Occipital lobe (tissue), 2 donors: Measurements from ENCODE around the gene ZDHHC14. TPM values are rescaled to one million over a fixed set of nuclear protein-coding genes. Genes with fewer than 3 reads are reported as not detected.
"Not testable (repeated sequence)": the region's sequence is repeated elsewhere in the genome, so short reads cannot be mapped to it uniquely, and the experiment has no call there.

Experiments used
- DNase-seq: peaks from one replicate; lab custom pipeline; 2025; lab: John Stamatoyannopoulos, UW
- total RNA-seq: library from RNA; depleted of rRNA; stranded (reverse); fragments of >200 nt; gene quantifications from one replicate; pipeline ENCODE4 v1.2.3, GENCODE V29; 2014

ZDHHC14 gene
- total RNA-seq, 1 donor from 2014 or later, result 14.3 TPM

GRCh38 chr6:157551041-157551832 is 170.2 kb downstream of the ZDHHC14 start:
- DNase-seq, result no peak

GRCh38 chr6:157552081-157552747 is 171.2 kb downstream of the ZDHHC14 start:
- DNase-seq, result no peak

- no peak for DNase-seq
These were observed 172.0 kb downstream of the ZDHHC14 start for GRCh38 chr6:157552820-157553485.

- no peak for DNase-seq
These were observed 173.8 kb downstream of the ZDHHC14 start for GRCh38 chr6:157554747-157555146.

DNA sequence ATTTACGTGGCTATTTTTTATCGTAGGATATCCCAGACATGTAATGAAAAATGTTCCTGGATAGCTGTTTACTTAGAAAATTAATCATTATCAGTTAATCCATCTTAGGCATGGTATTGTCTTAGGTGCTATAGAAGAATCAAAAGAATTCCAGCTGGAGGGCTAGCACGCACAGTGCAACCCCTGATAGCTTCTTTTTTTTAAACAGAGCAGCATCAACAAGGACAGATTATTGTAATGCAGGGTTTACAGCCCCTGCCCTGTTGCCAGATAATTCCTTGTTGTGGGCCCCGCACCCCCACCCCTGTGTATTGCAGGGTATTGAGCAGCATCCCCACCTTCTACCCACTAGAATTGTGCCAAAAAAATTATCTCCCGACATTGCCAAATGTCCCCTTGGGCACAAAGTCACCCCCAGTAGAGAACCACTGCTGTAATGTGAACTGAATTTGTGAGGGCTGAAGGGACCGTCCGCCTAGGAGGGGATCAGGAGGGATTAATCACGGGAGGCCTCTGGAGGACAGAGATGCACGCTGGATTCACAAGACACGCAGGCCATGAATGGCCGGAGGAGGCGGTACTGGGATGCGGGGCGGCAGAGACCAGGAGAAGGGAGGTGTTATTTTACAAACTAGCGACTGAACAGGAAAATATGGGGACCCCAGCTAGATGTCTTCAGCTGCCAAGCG is 174.6 kb downstream of the ZDHHC14 start:
- no peak for DNase-seq

DNA sequence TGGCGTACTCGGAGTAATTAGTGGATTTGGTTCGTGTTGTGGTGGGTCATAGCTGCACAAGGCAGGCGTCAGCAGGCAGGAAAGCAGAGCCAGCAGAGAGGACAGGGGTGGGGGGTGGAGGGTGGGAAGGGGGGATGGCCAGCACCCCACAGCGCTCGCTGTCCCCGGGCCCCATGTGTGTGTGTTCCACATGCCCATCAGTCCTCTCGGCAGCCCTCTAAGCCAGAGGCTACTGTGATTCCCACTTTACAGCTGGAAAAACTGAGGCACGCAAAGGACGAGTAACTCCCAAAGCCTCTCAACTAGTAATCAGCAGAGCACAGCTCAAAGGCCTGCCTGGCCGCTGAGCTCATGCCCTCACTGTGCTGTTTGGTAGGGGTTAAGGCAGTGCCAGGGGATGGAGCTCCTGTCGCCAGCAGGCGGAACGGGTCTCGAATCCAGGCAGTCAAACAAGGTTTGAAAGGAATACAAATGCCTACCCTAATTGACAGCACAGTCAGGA is 175.2 kb downstream of the ZDHHC14 start:
- no peak for DNase-seq

DNA sequence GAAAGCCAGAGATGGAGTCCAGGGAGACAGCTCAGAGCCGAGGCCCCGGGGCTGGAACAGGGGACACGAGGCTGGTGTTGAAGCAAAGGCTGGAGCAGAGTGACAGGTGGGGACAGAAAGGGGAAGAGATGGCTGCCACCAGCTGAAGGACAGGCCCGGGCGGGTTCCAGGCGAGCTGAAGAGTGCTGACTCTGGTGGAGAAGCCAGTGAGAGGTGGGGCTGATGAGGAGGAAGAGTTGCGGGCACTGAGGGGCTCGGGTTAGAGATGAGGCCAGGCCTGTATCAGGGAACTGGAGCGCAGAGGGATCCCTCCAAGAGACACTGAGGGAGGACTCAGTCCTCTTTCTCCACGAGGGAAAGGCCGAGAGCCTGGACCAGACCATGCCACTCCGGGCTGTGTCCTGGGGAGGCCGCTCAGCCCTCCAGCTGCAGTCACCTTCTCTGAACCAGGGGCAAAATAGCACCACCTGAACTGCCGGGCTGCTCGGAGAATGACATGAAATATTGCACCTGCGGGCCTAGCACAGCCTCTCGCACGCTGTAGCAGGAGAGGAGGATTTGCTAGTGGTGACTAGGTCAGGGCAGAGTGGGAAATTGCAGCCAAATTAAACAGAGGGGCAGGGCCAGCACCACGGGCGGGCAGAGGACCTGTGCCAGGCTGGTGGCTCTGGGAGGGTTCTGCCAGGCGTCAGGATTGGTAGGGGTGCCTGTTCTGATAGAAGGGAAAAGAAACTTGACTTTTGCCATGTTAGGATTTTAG is 175.9 kb downstream of the ZDHHC14 start:
- DNase-seq, result no peak

DNA sequence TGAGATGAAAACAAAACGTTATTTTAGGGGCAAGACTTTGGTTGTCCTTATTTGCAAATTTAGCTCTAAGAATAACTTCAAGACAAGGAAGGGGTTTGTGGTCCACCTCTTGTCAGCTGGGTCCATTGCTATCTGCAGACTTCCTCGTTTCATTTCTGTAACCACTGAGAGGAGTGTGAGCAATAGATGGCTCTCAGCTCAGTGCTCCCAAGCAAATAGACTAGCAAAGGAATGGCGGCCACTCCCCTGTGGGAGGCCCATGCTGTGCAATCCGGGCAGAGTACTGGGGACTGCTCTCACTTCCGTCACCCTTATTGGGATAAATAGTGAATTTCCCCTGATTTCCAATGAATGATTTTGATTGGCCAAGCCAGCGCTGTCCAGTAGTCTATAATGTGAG is 176.6 kb downstream of the ZDHHC14 start:
- DNase-seq, result no peak

DNA sequence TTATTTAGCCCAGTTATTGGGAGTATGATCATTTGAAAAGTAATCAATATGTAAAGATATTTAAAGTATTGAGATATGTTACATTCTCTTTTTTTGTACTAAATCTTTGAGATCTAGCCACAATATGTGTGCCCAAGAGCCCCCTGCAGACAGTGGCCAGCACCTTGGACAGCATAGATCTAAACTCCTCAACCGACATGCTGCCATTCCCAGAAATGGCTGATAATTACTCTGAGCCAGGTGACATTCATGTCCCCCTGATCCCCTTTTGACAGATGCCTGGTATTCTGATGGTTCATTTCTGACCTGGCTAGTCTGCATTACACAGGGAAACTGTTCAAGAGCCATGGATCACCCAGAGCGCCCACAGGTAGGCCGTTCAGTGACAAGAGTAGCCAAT is 177.1 kb downstream of the ZDHHC14 start:
- DNase-seq, result no peak

DNA sequence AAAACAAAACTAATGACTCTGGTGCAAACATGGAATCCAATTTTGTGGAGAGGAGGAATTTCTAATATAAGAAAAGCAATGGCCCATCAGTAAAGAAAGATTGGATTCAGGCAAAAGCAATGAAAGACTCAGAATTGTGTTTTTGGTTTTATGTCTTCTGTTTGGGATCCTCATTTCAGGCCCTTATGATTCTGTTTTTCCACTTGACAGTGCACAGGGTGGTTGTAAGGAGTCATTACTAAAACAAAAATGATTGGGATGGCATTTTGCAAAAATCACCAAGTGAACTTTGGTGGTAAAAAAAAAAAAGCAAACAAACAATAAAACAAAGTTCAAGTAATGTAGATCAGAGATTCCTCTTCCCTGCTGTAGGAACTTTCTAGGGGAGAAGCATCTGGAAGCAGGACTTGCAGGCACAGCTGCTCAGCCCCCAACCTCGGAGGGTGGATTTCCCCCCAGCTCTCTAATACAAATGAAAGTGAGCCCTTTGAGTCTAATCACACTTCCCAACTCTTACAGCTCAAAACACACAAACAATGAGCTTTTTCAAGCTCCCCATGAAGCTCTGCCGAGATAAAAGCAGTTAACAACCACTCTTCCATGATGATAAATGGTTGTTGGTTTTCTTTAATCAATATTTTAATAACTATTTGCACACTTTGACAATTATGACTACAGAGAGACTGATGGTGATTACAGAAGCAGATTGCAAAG is 177.7 kb downstream of the ZDHHC14 start:
- no peak for DNase-seq

GRCh38 chr6:157559201-157559756 is 178.3 kb downstream of the ZDHHC14 start:
- DNase-seq, result no peak

GRCh38 chr6:157560063-157560462 is 179.1 kb downstream of the ZDHHC14 start:
- DNase-seq, result not testable (repeated sequence)

DNA sequence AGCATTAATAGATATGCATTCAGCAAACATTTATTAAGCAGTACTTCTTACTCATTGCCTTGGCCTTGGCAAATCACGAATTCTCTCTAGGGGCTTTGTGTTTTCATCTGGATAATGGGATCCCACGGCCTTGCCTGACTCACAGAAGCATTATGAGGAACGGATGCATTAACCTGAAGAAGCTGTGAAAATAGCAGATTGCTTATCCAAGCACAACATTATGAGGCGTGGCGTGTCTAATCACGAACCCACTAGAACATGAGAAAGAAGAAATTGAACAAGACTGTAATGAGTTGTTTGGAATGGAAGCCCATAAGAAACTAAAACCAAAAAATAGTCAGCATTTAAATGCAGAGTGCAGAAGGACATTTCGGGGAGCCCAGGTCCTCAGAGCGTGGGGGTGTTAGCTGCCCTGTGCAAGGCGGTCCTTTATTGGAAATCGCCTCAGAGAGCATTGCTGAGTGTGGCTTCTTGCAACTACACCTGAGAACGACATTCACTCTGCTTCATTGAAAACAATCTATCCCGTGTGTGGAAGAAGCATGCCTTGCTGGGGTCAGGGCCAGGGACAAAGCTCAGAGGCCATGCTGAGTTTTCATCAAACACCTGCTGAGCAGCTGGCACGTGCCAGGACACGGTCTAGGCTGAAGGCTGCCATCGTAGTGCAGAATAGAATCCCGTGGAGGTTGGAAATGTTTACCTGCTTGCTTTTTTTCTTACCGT is 179.9 kb downstream of the ZDHHC14 start:
- no peak for DNase-seq

- no peak for DNase-seq
These were observed 180.4 kb downstream of the ZDHHC14 start for GRCh38 chr6:157561414-157561790.

DNA sequence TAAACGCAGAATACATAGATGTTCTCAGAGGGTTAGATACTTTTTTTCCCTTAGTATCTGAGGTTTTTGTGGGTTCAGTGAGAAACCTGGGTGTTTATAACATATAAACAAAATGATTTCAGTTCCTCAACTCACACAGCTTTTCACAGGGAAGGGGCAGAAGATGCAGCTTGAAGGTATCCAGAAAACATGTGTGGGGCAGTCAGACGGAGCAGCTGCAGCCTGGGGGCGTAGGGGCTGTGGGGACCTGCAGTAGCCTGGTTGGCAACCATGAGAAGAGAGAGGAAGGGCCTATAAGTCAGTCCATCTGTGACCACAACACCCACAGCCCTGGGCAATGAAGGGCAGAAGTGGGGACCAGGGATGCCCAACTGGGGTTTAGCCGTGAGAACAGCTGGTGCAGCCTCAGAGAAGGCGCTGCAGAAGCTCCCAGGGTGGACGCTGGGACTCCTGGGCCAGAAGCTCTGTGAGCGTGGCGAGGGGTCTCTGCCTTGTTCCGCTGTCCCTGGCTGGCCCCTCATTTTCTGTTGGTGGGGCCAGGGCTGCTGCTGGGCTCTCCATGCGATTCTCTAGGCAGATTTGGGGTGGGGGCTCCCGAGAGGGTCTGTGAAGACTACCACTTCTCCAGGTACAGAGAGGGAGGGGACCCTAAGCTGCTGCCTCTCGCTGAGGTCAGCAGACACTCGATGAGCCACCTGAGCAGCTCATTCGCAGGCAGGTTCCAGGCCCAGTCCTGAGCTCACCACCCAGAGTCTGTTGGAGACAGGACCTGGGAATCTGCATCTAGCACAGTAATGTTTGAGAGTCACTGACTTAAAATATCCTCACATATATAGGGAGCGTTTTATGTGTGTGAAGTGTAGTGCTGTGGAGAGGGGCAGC is 181.2 kb downstream of the ZDHHC14 start:
- DNase-seq, result no peak

DNA sequence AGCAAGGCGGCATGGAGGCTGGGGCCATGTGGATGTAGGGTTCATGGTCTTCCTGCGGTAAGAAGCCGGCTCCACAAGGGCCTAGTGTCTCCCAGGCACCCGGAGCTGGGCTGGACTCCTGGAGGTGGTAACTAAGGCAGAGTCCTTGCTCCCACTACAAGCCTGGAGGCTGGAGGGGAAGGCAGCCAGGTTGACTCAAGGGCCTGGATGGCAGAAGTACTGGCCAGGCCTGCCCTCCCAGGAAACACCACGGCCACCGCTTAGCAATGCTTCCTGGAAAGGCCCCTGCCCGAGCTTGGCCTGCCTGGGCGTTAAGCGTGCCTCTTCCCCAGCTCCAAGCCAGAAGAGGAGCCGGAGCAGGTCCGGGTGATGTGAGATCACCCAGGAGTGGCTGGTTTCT is 182.0 kb downstream of the ZDHHC14 start:
- DNase-seq, result no peak

DNA sequence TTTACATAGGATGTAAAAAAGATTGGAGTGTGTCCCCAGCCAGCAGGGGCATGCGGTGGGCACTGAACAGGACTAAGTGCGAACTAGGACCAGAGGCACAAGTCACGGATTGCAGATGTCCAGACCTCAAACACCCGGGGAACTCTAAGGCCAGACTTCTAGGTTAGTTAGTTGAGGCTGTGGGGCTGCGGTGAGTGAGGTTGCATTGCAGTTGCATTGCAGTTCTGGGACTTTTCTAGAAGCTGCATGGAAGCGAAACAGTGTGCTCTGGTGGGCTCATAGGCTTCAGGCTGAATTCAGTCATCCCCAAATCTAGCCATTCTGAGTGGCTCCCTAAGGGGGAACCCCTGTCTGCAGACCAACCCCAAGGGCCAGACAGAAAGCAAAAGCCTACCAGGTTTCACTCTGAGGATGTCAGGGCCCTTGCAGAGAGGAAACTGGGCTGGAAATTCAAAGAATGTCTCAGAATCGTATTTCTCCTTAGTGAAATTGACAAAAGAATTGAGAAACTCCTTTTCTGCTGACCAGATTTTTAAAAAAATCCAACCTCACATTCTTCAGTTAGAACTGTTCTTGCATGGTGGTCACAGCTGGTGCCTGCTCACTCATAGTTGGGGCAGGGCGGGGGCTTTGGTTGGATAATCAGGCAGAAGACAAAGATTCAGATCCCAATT is 182.8 kb downstream of the ZDHHC14 start:
- no peak for DNase-seq

GRCh38 chr6:157568702-157569101 is 187.7 kb downstream of the ZDHHC14 start:
- DNase-seq, result no peak
